ENCODE measurements around the gene MAGI2. TPM values are rescaled to one million over a fixed set of nuclear protein-coding genes. Genes with fewer than 3 reads are reported as not detected.

The MAGI2 gene
- total RNA-seq, 2 experiments from 2014 or later: 0.03 to 0.17 TPM

DNA sequence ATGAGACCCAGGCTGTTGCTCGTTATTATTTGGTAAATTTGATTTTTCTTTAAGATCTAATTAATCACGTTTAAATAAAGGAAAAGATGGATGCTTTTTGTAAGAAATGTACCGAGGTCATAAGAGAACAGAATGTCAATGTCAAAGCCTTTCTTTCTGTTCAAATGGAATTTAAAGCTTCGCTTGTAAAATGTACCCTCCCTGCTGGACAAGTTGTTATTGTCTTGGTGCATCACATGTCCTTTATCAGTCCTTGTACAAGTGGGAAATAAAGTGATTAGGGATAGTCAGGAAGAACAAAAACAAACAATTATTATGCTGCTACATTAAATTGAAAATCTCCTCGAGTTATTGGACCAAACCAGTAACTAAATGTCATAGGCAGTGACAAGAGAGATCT lies 1291.7 kb downstream of the MAGI2 start:
- CTCF ChIA-PET (ENCODE audit: unreplicated experiment): no interaction called here
- no TSS peak for BruUV-seq (replicated peaks)
- Histone ChIP-seq H3K27ac (ENCODE audit: low read depth, low read length, poor library complexity, severe bottlenecking) (no peak overlapping the region), H3K9me2 (ENCODE audit: insufficient read depth, low read length) (no peaks in the 10 kb centered on the region), H3K9me3 (ENCODE audit: low read length) (no peaks in the 10 kb centered on the region), H2AFZ (ENCODE audit: low read length) (no peak overlapping the region), H3K79me2 (ENCODE audit: insufficient read depth, low read depth, low read length) (no peaks in the 10 kb centered on the region), H3K36me3 (ENCODE audit: insufficient read depth, low read length) (no peaks in the 10 kb centered on the region), H4K20me1 (ENCODE audit: insufficient read depth, low read length) (no peaks in the 10 kb centered on the region), H3K4me2 (ENCODE audit: low read length) (no peak overlapping the region), H3K4me1 (ENCODE audit: insufficient read depth, low read length, poor library complexity, severe bottlenecking) (no peaks in the 10 kb centered on the region), H3K4me3 (ENCODE audit: low read depth, low read length, poor library complexity, severe bottlenecking) (no peak overlapping the region)
- POLR2A ChIA-PET: interaction anchor here (0.7 to 1.5 kb wide), 3 partner anchors 39 to 688 kb away, joined by 3 to 6 read pairs (median 3); no protein-coding TSS in a partner anchor
- intact Hi-C loops (cut with micrococcal nuclease; ENCODE audit: unreplicated experiment): no loop called here
- TF ChIP-seq EZH2phosphoT487 (IDR thresholded peaks at IDR 0.05; ENCODE audit: borderline replicate concordance, low read depth, low read length) (no peak), CTCF (conservative IDR thresholded peaks at IDR 0.05; ENCODE audit: low read length) (no peak)
- no peak for DNase-seq (ENCODE audit: low spot score)

DNA sequence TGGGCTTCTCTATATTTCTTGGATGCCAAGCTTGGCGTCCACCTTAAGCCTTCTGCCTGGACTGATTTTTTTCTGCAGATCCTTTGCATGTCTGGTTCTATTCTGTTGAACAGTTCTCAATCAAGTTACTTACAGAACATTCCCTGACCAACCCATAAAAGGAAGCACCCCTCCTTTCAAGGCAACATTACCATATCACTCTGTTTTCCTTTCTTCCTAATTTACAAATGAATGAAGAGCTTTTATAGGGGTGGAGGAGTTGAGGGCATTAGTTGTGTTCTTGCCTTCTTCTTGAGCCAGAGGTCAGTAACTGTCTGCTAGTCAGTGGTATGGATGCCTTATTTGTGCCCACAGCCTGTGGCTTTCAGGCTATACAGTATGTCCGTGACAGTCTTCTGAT lies 1293.9 kb downstream of the MAGI2 start:
- Histone ChIP-seq H3K9me3 (ENCODE audit: low read length) (no peaks in the 10 kb centered on the region), H2AFZ (ENCODE audit: low read length) (no peak overlapping the region), H3K27ac (ENCODE audit: low read depth, low read length, poor library complexity, severe bottlenecking) (no peak overlapping the region), H3K4me2 (ENCODE audit: low read length) (no peak overlapping the region), H3K79me2 (ENCODE audit: insufficient read depth, low read depth, low read length) (no peaks in the 10 kb centered on the region), H3K4me1 (ENCODE audit: insufficient read depth, low read length, poor library complexity, severe bottlenecking) (no peaks in the 10 kb centered on the region), H3K9me2 (ENCODE audit: insufficient read depth, low read length) (no peaks in the 10 kb centered on the region), H3K4me3 (ENCODE audit: low read depth, low read length, poor library complexity, severe bottlenecking) (no peak overlapping the region), H3K36me3 (ENCODE audit: insufficient read depth, low read length) (no peaks in the 10 kb centered on the region), H4K20me1 (ENCODE audit: insufficient read depth, low read length) (no peaks in the 10 kb centered on the region)
- no TSS peak for BruUV-seq (replicated peaks)
- POLR2A ChIA-PET: no interaction called here
- CTCF ChIA-PET (ENCODE audit: unreplicated experiment): no interaction called here
- no peak for DNase-seq (ENCODE audit: low spot score)
- intact Hi-C loops (cut with micrococcal nuclease; ENCODE audit: unreplicated experiment): no loop called here
- TF ChIP-seq CTCF (conservative IDR thresholded peaks at IDR 0.05; ENCODE audit: low read length): no peak
- no peak for TF ChIP-seq EZH2phosphoT487 (IDR thresholded peaks at IDR 0.05; ENCODE audit: borderline replicate concordance, low read depth, low read length)

- Histone ChIP-seq H3K36me3 (ENCODE audit: insufficient read depth, low read length) (no peaks in the 10 kb centered on the region), H3K4me3 (ENCODE audit: low read depth, low read length, poor library complexity, severe bottlenecking) (no peak overlapping the region), H3K79me2 (ENCODE audit: insufficient read depth, low read depth, low read length) (no peaks in the 10 kb centered on the region), H3K4me2 (ENCODE audit: low read length) (no peak overlapping the region), H3K9me2 (ENCODE audit: insufficient read depth, low read length) (no peaks in the 10 kb centered on the region), H3K27ac (ENCODE audit: low read depth, low read length, poor library complexity, severe bottlenecking) (no peak overlapping the region), H3K4me1 (ENCODE audit: insufficient read depth, low read length, poor library complexity, severe bottlenecking) (no peaks in the 10 kb centered on the region), H3K9me3 (ENCODE audit: low read length) (no peaks in the 10 kb centered on the region), H2AFZ (ENCODE audit: low read length) (no peak overlapping the region), H4K20me1 (ENCODE audit: insufficient read depth, low read length) (no peaks in the 10 kb centered on the region)
- intact Hi-C loops (cut with micrococcal nuclease; ENCODE audit: unreplicated experiment): no loop called here
- POLR2A ChIA-PET: interaction anchor here (0.8 kb wide), 1 partner anchor 144 kb away, joined by 3 read pairs; no protein-coding TSS in a partner anchor
- TF ChIP-seq EZH2phosphoT487 (IDR thresholded peaks at IDR 0.05; ENCODE audit: borderline replicate concordance, low read depth, low read length) (no peak), CTCF (conservative IDR thresholded peaks at IDR 0.05; ENCODE audit: low read length) (no peak)
- CTCF ChIA-PET (ENCODE audit: unreplicated experiment): no interaction called here
- BruUV-seq (replicated peaks): no TSS peak
- no peak for DNase-seq (ENCODE audit: low spot score)
Observed at GRCh38 chr7:78153285-78153684, 1300.2 kb downstream of the MAGI2 start.
